ENCODE data around the gene GUCY1A2.

DNA sequence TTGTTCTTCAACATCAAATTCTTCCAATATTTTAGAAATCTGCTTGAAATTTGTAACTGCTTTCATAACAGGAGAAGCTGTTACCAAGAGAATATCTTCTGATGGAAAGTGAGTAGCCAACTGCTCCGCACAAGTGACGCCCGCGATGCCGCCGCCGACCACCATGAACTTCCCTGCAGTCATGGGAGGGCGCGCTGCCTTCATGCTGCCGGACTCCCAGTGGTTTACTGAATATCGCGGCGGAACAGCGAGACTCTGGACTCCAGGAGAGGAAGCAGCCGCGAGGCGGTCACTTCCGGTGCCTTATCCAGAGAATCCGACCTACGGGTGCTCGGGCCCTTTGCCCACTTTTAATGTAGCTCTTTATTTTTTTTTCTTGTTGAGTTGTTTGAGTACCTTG is 190.6 kb downstream of the GUCY1A2 start:
- TF ChIP-seq, protein P1, sequence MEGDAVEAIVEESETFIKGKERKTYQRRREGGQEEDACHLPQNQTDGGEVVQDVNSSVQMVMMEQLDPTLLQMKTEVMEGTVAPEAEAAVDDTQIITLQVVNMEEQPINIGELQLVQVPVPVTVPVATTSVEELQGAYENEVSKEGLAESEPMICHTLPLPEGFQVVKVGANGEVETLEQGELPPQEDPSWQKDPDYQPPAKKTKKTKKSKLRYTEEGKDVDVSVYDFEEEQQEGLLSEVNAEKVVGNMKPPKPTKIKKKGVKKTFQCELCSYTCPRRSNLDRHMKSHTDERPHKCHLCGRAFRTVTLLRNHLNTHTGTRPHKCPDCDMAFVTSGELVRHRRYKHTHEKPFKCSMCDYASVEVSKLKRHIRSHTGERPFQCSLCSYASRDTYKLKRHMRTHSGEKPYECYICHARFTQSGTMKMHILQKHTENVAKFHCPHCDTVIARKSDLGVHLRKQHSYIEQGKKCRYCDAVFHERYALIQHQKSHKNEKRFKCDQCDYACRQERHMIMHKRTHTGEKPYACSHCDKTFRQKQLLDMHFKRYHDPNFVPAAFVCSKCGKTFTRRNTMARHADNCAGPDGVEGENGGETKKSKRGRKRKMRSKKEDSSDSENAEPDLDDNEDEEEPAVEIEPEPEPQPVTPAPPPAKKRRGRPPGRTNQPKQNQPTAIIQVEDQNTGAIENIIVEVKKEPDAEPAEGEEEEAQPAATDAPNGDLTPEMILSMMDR (conservative IDR thresholded peaks at IDR 0.05; ENCODE audit: low read depth, low read length), result no peak
- TF ChIP-seq EZH2 (IDR thresholded peaks at IDR 0.05; ENCODE audit: borderline replicate concordance, low read depth, low read length, poor library complexity, severe bottlenecking), result no peak
